Bronchial epithelial cell (primary cell): Measurements from ENCODE around the gene OR51B2. TPM values are rescaled to one million over a fixed set of nuclear protein-coding genes. Genes with fewer than 3 reads are reported as not detected.
"Not testable (repeated sequence)": the region's sequence is repeated elsewhere in the genome, so short reads cannot be mapped to it uniquely, and the experiment has no call there.

Experiments used
- DNase-seq: peaks from one replicate; pipeline ENCODE4 v3.0.0-alpha.2; 2010; ENCODE audit warnings: low read depth
- FAIRE-seq: peaks from 2 replicates; lab custom pipeline; 2011; peaks lifted over from hg19 to GRCh38; lab: Jason Lieb, UNC
- H3K27me3 ChIP-seq: 2 replicates; pipeline ENCODE4 v1.5.1; 2011; ENCODE audit warnings: low read length; ENCODE audit not compliant: control insufficient read depth, insufficient read depth
- H3K36me3 ChIP-seq: 2 replicates; pipeline ENCODE4 v1.5.1; 2011; ENCODE audit warnings: low read length; ENCODE audit not compliant: control insufficient read depth, insufficient read depth
- H3K4me3 ChIP-seq: 2 replicates; pipeline ENCODE4 v1.5.1; 2011; ENCODE audit warnings: mild to moderate bottlenecking, low read depth, low read length, control low read depth
- total RNA-seq: library from RNA; depleted of rRNA; stranded (reverse); fragments of >200 nt; gene quantifications from 2 replicates; pipeline ENCODE4 v1.2.1, GENCODE V29; 2014
- TF ChIP-seq, protein P1 (sequence below): IDR thresholded peaks from 2 replicates; pipeline ENCODE4 v1.5.1; 2011; ENCODE audit warnings: mild to moderate bottlenecking, moderate library complexity, low read length, control low read depth, inconsistent platforms; ENCODE audit not compliant: insufficient read depth, severe bottlenecking

Gene OR51B2
- total RNA-seq, 1 donor from 2014 or later = not detected

DNA sequence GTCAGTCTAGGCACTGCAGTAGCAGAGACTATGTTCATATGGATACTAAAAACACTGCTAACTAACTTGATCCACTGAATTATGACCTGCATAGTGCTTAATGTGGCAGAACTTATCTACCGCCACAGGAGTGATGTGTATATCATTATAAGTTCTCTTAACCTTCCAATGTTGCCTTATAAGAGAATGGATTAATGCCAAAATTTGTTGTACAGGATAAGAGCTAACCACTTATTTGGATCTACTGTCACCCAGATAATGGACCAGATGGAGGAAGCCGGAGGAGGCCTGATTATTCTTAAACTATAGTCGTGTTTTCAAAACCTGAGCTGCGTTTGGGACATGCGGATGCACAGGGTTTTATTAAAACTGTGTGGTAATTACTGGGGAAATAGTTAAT, 20.5 kb downstream of the OR51B2 start:
- Histone ChIP-seq H3K36me3 (no peaks in the 10 kb centered on the region), H3K27me3 (no peaks in the 10 kb centered on the region), H3K4me3 (no peak overlapping the region)
- FAIRE-seq (no peak), DNase-seq (no peak)
- TF ChIP-seq, protein P1, sequence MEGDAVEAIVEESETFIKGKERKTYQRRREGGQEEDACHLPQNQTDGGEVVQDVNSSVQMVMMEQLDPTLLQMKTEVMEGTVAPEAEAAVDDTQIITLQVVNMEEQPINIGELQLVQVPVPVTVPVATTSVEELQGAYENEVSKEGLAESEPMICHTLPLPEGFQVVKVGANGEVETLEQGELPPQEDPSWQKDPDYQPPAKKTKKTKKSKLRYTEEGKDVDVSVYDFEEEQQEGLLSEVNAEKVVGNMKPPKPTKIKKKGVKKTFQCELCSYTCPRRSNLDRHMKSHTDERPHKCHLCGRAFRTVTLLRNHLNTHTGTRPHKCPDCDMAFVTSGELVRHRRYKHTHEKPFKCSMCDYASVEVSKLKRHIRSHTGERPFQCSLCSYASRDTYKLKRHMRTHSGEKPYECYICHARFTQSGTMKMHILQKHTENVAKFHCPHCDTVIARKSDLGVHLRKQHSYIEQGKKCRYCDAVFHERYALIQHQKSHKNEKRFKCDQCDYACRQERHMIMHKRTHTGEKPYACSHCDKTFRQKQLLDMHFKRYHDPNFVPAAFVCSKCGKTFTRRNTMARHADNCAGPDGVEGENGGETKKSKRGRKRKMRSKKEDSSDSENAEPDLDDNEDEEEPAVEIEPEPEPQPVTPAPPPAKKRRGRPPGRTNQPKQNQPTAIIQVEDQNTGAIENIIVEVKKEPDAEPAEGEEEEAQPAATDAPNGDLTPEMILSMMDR = no peak

DNA sequence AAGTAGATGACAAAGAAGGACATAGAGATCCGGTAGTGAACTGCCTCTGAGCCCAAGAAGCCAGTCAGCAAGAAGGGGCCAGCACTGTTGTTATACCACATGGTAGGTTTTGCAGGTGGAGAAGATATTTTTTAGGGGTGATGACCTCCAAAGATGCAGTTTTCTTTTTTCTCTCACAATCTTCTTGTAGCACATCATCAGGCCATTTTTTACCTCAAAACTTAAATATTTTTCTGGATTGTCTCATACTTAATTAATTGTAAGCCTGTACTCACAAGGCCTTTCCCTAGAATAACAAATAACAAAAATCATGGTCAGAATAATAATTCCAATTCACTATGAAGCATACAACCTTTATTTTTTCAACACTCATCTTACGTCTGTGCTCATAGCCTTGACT, 22.3 kb downstream of the OR51B2 start, which contains the start of gene OR51B4:
TSS of gene OR51B4 (minus strand) at position 101 of the 400 bp plus-strand sequence. CDS start at position 101, 0 bp downstream.
- no peak for FAIRE-seq

DNA sequence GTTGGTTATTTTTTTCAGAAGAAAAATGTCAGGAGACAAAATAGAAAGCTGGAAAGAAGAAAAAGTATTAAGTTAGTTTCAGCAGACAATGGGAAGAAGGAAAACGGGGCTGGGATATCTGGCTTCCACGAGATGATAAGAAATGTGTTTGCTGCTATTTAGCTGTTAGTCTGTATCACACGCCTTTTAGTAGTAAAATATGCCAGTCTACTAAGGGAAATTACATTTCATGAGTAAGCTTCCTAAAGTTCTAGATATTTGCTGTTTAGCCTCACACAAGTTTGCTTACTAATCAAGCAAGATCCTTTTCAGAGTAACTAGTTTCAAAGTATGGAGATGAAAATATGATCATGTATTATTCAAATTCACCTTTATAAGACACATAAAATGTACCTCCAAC, 23.8 kb downstream of the OR51B2 start:
- Histone ChIP-seq H3K27me3 (no peaks in the 10 kb centered on the region), H3K4me3 (no peak overlapping the region), H3K36me3 (no peaks in the 10 kb centered on the region)
- FAIRE-seq (no peak), DNase-seq (no peak)
- TF ChIP-seq, protein P1 = no peak

More for the DNA sequence above, 22.3 kb downstream of the OR51B2 start, which contains the start of gene OR51B4:
- no peak for DNase-seq
- Histone ChIP-seq H3K27me3 (no peaks in the 10 kb centered on the region), H3K4me3 (no peak within 1 kb of the TSS), H3K36me3 (no peaks in the 10 kb centered on the region)
- TF ChIP-seq, protein P1 = no peak

DNA sequence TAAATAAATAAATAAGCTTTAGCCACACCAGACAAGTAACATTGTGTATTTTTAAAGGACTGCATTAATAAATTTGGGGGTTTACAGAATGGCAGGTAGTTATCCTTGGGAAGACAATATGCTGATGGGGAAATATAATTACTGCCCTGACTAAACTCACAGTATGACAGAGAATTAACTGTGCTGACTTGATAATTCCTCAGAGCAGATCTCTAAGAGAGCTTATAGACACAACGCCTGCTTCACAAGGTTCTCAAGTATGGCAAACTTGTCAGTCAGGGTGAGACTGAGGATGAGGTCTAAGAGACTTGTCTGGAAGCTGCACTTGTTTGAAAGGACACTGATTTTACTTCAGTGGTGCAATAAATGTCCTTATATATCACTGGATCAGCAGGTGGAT, 25.6 kb downstream of the OR51B2 start:
- DNase-seq (no peak), FAIRE-seq (no peak)
- H3K36me3 ChIP-seq = no peaks in the 10 kb centered on the region
- no peaks in the 10 kb centered on the region for H3K27me3 ChIP-seq
- no peak overlapping the region for H3K4me3 ChIP-seq
- TF ChIP-seq, protein P1 = no peak

DNA sequence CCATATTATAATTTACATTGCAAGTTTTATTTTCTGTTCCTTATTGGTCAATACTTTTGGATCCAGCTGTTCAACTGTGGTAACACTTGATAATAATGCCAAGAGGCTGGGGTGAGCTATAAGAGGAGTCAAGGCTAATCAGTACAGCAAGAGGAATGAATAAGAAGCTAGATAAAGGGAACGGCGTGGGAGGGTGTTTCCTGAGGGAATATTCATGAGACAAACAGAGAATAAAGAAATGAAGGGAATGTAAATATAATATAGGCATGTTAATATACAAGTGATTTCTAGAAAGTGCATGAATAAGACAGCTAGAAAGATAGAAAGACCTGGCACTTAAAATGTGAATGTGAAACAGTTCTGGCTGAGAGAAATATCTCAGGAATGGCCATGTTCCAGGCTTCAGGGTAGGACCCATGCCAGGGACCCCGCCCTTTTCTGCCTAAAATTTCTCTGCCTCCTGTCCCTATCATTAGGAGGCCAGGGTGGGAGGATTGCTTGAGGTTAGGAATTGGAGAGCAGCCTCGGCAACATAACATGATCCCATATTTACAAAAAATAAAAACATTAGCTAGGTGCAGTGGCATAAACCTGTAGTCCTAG, 26.3 kb downstream of the OR51B2 start:
- DNase-seq (no peak), FAIRE-seq (no peak)
- Histone ChIP-seq H3K27me3 (no peaks in the 10 kb centered on the region), H3K36me3 (no peaks in the 10 kb centered on the region), H3K4me3 (no peak overlapping the region)
- TF ChIP-seq, protein P1 = no peak

DNA sequence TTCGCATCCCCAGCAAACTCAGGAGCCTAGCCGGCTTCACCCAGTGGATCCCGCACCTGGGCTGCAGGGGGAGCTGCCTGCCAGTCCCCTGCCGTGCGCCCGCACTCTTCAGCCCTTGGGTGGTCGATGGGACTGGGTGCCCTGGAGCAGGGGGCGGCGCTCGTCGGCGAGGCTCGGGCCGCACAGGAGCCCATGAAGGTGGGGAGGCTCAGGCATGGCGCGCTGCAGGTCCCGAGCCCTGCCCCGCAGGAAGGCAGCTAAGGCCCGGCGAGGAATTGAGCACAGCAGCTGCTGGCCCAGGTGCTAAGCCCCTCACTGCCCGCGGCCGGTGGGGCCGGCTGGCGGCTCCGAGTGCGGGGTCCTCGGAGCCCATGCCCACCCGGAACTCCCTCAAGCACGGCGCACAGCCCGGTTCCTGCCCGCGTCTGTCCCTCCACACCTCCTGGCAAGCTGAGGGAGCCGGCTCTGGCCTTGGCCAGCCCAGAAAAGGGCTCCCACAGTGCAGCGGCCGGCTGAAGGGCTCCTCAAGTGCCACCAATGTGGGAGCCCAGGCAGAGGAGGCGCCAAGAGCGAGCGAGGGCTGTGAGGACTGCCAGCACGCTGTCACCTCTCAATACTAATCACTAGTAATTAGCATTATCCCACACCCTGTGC, 29.6 kb downstream of the OR51B2 start:
- not testable (repeated sequence) for FAIRE-seq, H3K4me3 ChIP-seq, H3K36me3 ChIP-seq, H3K27me3 ChIP-seq, DNase-seq
